UCSD-AML1 (cell line): ENCODE data around the gene KDM5B.
"Not testable (repeated sequence)": the region's sequence is repeated elsewhere in the genome, so short reads cannot be mapped to it uniquely, and the experiment has no call there.

Experiments used
- DNase-seq: peaks from one replicate; lab custom pipeline; 2025; ENCODE audit not compliant: unreplicated experiment; lab: John Stamatoyannopoulos, UW

Gene KDM5B

GRCh38 chr1:202807926-202808757 is at the start of gene KDM5B:
TSS of gene KDM5B (minus strand) at chr1:202808421. CDS start at chr1:202808305, 116 bp downstream.
- peak; percentile 81 for DNase-seq

DNA sequence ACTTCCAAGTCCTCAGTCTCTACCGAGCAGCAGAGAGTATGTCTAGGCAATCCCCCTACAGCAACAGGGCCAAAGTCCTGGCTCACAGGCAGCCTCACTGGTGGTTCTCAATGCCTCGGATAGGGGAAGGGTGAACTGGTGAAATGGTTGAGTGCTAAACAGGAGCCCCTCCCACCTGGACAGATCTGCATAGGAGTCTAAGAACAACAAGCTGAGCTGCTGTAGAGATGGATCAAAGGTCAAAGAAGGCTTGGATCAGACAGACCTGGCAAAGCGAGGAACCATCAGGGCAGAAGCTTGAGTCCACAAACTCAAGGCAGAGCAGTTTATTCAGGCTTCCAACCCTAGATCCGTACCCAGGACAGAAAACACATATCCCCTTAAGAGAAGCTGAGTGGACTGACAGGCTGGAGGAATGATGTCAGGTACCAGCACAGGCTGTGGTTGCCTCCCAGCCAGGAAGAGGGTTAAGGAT is 49.0 kb upstream of the KDM5B start:
- no peak for DNase-seq

- no peak for DNase-seq
Observed at GRCh38 chr1:202856014-202856413, 47.8 kb upstream of the KDM5B start.

GRCh38 chr1:202854787-202855186 is 46.6 kb upstream of the KDM5B start:
- DNase-seq, result no peak

DNA sequence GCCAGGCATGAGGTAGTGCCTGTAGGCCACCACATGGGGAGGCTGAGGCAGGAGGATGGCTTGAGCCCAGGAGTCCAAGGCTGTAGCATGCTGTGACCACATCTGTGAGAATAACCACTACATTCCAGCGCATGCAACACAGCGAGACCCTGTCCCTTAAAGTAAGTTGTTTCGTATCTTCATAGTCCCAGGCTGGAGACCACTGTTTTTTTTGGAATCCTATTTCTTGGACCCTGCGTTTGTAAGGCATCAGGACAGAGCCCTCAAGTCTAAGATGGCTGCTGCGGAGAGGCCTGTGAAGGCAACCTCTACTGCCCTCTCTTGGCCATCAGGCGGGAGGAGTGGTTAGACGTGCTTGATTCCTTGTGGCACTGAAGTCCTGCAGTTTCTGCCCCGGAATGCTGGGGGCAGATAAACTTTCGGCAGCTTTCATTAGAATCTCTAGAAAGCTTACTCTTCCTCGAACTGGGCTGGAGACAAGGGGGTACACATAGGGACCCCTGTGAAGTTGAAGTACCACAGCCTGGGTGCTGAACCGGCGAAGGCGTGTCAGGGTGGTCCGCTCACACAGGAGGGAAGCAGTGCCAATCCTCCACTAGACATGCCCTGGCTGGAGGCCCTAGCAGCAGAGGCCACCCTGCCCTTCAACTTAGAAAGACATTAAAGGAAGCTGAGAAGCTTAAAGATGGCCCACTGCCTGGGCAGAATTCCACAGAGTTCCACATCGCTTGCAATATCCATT is 44.1 kb upstream of the KDM5B start:
- DNase-seq, result peak; percentile 71

GRCh38 chr1:202850593-202851362 is 42.6 kb upstream of the KDM5B start:
- DNase-seq, result no peak

DNA sequence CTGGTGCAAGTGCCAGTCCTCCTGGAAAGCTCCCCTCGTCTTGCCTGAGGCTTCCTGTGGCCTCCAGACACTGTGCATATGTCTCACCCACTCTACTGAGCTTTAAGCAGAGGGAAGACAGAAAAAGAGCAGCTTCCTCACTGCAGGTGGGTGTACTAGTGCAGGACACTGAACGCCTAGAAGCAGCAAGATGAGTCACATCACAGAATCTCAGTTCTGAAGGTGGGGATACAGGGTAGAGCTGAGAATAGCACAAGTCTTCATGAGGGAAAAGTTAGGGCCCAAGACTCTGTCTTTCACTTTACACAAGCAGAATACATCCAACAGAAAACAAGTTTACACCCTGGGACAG is 39.9 kb upstream of the KDM5B start:
- no peak for DNase-seq

DNA sequence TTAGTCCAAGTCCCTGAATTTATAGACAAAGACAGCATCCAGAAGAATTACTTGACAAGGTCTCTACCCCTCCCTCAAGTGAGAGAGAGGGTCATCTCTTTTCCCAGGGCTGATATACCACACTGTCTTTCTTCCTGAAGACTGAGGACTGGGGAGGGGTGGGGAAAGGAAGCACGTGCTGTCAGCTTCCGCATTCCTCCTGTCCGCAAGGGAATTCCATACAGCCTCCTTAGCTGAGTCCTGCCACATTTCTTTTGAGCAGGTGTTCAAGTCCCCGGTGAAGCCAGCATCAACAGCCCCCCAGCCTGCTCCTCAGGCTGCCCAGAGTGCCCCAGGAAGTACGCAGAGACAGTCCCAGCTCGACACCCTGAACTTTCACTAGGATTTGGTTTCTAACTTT is 36.7 kb upstream of the KDM5B start:
- no peak for DNase-seq

GRCh38 chr1:202844259-202844658 is 36.0 kb upstream of the KDM5B start:
- DNase-seq, result no peak

- DNase-seq, result no peak
Observed at GRCh38 chr1:202843081-202843480, 34.9 kb upstream of the KDM5B start.

GRCh38 chr1:202837746-202838262 is 29.6 kb upstream of the KDM5B start:
- no peak for DNase-seq

- DNase-seq, result no peak
Observed at GRCh38 chr1:202836623-202837403, 28.6 kb upstream of the KDM5B start.

- DNase-seq, result peak; percentile 68
Observed at GRCh38 chr1:202835548-202836072, 27.4 kb upstream of the KDM5B start.

GRCh38 chr1:202834771-202835547 is 26.7 kb upstream of the KDM5B start:
- DNase-seq, result no peak

DNA sequence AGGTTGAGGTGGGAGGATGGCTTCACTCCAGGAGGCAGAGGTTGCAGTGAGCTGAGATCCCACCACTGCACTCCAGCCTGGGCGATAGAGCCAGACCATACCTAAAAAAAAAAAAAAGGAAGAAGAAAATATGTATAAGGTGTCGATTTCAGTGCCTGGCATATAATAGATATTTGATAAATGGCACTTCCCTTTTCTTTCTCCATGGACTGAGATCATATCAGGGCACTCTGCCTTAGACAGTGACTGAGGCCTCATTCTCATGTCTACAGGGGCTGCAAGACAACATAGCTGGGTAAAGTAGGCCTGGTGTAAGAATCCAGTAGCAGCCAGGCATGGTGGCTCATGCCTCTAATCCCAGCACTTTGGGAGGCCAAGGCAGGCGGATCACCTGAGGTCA is 23.7 kb upstream of the KDM5B start:
- no peak for DNase-seq

DNA sequence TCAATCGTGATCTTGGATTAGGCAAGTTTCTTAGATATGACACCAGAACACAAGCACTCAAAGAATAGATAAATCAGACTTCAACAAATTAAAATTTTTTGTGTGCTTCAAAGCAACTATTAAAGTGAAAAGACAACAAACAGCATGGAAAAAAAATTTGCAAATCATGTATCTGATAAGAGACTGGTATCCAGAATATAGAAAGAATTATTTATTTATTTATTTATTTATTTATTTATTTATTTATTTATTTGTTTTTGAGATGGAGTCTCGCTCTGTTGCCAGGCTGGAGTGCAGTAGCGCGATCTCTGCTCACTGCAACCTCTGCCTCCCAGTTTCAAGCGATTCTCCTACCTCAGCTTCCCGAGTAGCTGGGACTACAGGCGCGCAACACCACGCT is 21.0 kb upstream of the KDM5B start:
- DNase-seq, result not testable (repeated sequence)

GRCh38 chr1:202825748-202826147 is 17.5 kb upstream of the KDM5B start:
- no peak for DNase-seq

DNA sequence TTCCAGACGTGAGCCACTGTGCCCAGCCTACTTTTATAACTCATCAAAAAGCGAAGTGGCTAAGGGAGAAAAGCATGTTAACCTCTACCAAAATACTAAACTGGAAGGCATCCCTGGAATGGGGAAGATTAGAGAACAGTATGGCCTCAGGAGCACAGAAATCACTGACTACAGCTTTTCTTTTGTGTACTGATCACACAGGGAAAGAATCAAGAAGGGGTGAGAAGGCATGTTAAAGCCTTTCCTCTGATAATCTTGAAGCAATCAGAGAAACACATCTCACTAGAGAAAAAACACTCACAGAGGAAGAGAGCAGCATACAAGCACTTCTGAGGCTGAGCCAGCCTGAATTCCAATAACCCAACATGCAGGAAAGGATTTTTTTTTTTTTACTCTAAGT is 13.2 kb upstream of the KDM5B start:
- no peak for DNase-seq

DNA sequence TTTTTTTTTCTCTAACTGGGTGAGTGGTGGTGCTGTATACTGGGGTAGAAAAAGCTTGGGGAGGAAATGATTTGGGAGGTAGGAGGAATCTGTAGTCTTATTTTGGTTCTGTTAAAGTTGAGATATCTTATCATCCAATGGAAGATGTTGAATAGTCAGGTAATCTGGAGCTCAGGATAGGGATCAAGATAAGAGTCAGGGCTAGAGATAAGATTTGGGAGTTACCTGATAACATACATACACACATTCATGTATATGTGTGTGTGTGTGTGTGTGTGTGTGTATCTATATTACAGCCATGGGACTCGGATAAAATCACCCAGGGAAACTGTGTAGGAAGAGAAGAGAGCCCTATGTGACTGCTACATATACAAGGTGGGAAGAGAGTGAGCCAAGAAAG is 10.6 kb upstream of the KDM5B start:
- DNase-seq, result no peak

- DNase-seq, result no peak
Observed at GRCh38 chr1:202815120-202815519, 6.9 kb upstream of the KDM5B start.
